SKM-1 (cell line): ENCODE measurements around the gene PHC2.

Experiments
- DNase-seq: peaks from one replicate; lab custom pipeline; 2025; ENCODE audit not compliant: unreplicated experiment; lab: John Stamatoyannopoulos, UW

Gene PHC2

GRCh38 chr1:33392639-33393038, 38.3 kb downstream of the PHC2 start:
- DNase-seq = no peak

DNA sequence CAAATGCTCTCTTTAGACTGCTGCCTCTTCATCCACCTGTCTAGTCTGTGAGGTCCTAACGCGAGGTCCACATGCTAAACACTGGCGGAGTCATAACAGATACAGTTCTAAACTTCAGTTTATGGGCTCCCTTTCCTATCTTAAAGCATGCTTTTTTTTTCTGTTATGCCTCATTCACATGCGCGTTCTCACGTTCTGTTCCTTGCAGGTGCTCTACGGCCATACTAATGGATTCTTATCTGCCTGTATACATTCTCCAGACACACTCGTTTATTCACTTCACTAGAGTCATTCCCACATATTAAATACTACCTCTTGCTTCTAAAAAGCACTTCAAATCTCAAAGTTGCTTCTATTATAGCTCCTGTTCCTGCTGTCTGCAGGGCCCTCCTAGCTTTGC, 38.7 kb downstream of the PHC2 start:
- DNase-seq = no peak

GRCh38 chr1:33391343-33392078, 39.4 kb downstream of the PHC2 start:
- DNase-seq = no peak

DNA sequence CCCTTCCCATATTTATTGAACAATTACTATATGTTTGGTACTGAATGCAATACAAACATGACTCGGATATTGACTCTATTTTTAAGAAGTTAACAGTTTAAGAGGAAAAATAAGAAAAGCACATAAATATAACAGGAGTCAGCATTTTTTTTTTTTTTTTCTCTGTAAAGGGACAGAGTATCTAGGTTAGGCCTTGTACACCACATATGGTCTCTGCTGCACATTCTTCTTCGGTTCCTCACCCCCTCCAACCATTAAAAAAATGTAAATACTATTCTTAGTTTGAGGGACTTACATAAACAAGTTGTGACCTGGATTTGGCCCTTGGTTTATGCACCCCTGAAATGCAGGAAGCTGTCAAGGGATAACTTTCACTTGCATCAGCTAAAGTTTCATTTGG, 40.4 kb downstream of the PHC2 start:
- no peak for DNase-seq

GRCh38 chr1:33388805-33389771, 41.8 kb downstream of the PHC2 start:
- DNase-seq = no peak

DNA sequence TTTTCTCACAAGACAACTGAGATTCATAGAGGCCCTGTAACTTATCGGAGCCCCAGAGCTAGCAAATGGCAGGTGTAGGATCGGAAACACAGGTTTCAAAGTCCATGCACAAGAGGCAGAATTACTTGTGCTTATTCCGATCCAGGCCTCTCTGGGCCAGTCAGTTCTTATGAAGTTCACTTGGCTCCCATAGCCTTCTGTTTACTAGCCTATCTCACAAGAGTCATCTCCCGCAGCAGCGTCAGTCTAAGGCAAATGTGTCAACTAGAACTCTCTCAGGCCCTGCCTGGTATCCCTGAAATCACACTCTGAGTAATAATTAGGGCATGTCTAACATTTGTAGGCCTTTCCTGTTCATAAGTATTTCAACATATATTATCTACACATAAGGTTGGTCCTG, 43.3 kb downstream of the PHC2 start:
- DNase-seq = no peak

DNA sequence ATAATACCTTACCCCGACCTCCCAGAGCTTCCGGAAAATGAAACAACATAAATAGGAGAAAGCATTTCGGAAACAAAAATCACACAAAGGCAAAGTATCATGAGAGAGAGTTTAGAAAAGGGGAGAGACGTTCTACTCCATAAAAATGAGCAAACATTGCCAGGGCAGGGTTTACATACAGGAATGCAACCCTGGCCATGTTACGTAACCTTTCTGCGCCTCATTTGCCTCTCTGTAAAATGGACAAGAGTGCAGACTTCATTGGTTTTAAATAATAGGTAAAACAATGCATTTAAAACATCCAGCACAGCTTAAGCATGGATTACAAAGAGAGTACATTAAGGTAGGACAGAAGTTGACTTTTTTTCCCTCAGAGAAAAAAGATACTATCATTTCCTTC, 45.6 kb downstream of the PHC2 start:
- no peak for DNase-seq

DNA sequence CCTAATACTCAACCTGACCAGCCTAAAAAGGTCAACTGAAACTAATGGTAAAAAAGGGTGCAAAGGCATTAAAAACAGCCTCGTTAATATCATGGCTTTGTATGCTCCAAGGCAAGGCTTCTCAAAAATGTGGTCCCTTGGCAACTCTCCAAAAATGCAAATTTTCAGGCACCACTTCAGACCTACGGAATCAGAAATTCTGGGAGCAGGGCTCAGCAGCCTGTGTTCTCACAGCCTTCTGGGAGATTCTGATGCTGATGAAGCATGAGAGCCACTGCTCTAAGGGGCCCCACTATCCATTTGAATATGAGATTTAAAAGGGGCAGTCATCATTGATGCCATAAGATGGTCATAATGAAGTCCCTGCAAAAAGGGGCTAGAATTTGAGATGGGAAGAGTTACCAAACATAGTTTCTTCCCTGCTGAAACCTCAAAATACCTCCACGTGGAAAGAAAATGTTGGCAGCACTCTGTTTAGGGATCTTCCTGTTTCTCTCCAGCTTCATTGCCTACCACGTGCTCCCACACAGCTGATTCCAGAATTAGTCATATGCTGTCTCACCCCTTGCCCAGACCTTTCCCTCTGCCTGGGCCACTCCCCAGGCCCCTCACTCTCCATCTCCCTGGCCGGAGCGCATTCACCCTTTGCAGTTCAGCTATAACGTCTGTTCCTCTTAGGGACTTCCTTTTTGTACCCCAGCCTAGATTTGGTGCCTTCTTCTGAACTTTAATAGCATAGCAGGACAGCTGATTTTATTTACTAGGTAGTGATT, 46.7 kb downstream of the PHC2 start:
- no peak for DNase-seq

- DNase-seq = no peak
Measured at GRCh38 chr1:33383489-33383888, 47.4 kb downstream of the PHC2 start.

DNA sequence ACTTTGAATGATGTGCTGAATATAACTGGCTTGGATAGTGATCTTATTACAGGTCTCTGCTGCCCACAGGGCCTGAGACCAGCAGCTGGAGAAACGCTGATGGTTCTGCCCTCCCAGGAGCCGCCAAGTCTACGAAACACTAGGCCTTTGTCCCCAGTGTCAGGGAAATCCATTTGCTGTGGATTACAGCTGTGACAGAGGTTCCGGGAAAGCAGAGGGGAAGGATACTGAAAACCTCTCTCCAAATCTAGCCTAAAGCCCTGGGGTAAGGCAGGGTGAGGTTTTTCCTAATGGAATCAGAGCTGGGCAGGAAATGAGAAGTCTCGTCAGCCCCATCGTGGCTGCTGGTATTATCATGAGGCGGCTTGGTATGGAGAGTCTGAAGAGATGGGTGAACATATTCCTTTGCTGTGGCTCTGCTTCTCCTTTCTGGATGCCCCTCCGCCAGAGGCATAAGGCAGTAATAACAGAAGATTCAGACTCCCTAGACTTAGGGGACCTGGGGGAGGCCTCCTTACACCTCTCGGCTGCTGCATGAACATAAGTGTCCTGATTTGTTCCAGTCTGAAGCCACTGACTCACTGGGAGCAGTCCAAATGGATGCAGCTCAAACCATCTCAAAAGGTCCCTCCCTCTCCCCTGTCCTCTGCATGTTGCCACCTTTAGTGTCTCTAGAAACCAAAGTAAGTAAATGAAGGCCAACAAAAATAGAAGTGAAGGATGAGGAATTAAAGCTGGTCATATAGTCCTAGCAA, 48.1 kb downstream of the PHC2 start:
- DNase-seq = no peak

GRCh38 chr1:33381977-33382376, 48.9 kb downstream of the PHC2 start:
- DNase-seq = no peak

DNA sequence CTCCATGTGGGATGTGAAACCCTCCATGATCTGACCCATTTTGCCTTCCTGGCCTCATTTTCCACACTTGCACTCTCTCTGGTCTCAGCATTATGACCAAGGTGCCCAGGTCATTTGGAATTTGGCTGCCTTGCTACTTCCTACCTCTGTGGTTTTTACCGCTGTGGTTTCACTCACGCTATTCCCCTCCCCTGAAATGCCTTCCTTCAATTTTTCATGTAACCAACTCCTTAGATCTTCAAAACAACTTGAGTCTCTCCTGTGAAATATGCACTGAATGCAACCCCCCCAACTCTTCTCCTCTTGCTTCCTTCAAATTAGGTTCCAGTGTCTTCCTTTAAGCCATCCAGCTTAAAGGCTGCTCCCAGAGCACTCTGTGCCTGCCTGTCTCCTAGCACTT, 50.1 kb downstream of the PHC2 start:
- no peak for DNase-seq

GRCh38 chr1:33379631-33380354, 51.1 kb downstream of the PHC2 start:
- no peak for DNase-seq

- no peak for DNase-seq
Measured at GRCh38 chr1:33378976-33379375, 51.9 kb downstream of the PHC2 start.

GRCh38 chr1:33378524-33378923, 52.4 kb downstream of the PHC2 start:
- DNase-seq = no peak

- no peak for DNase-seq
Measured at GRCh38 chr1:33377756-33378155, 53.1 kb downstream of the PHC2 start.

DNA sequence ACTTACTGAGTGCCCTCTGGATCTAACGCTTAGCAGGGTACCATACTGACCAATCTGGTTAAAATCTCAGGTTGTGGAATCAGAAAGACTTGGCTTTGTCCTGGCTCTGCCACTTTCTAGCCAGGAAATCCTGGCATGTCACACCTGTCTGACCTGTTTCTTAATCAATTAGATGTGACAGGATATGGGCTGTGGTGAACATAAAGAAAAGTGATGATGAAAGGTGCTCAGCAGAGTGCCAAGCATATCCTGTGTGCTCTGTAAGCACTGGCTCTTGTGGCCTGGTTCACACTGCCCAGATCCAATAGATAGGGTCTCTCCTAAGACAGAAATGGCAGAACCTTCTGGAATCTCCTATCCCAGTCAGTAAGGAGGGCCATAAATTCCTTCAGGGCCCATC, 53.9 kb downstream of the PHC2 start:
- DNase-seq = no peak

DNA sequence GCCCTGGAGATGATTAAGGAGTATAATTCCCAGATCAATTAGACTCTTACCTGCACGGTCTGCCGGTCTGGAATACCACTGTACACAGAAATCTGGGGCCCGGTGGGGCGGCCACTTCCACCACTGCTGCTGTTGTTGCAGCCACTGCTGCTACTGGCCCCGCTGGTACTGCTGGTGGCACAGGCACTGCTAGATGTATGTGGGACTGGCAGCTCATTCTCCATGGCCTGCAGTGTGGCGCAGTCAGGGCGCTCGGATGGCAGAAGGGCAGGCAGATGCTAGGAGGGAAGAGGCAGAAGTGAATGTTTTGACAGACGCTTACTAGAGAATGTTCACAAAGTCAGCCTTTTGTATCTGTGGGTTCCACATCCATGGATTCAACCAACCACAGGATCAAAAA, 55.6 kb downstream of the PHC2 start:
- no peak for DNase-seq

DNA sequence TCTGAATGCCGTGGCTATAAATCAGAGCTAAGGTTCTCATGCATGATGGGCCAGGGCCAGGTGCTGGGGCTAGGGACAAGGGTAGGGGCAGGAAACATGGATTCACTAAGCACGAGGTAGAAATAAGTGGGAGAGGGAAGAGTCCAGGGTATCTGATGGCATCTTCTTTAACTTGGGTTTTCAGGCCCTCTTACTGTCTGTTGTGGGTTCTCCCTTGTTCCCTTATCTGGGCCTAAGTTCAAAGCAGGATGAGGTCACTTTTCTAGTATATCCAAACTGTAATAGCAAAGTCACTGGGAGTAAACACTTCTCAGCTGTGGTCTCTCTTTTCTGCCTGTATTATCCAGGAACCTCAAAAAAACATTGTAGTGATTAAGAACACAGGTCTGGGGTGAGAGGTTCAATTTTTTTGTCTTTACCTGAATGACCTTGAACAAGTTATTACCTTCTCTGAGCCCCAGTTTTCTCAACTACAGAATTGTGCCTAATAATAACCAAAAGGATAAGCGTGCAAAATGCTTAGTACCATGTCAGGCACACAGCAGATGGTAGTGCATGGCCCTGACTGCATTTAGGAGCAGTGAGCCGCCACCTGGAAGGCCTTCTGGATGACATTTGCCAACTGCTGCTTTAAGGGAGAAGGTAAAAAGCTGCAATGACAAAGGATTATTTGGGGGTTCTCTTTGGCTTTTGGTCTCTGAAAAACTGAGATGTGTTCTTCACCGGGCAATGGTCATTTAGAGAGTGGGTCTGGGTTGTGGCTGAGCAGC, 56.4 kb downstream of the PHC2 start:
- DNase-seq = no peak
